ENCODE measurements around the gene MGP.

Gene MGP

DNA sequence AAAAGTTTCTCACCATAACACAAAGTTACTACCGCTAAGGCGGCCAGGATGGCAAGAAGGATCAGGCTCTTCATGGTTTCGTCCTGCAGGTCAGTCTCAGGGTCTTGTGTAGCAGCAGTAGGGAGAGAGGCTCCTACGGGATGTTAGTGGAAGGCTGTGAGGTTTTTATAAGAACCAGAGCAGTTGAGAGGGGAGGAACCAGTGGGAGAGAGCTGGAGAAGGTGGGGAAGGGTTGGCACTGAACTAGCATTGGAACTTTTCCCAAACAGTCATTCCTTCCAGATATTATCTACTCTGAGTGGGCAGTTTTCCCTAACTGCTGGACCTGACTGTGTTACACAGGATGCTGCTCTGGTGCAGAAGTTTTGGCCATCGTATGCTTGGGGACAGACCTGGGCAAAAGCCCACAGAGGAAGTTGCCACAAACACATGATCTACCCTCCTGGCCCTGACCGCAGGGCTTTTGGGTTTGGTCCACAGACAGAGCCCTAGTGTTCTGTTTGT, at the start of gene MGP:
Gene MGP (minus strand): TSS at position 137 of the 504 bp plus-strand sequence. CDS start 63 bp downstream, at position 74.
- Mint-ChIP-seq H3K4me1 (ENCODE audit: low read depth) (peaks cover 30% of the 10 kb centered on the region), H3K27me3 (peaks cover 18% of the 10 kb centered on the region), H3K36me3 (ENCODE audit: low read depth) (no peaks in the 10 kb centered on the region), H3K4me3 (peak within 1 kb of the TSS; percentile 62), H3K9me3 (peaks cover 3% of the 10 kb centered on the region), H3K27ac (no peak within 1 kb of the TSS)

DNA sequence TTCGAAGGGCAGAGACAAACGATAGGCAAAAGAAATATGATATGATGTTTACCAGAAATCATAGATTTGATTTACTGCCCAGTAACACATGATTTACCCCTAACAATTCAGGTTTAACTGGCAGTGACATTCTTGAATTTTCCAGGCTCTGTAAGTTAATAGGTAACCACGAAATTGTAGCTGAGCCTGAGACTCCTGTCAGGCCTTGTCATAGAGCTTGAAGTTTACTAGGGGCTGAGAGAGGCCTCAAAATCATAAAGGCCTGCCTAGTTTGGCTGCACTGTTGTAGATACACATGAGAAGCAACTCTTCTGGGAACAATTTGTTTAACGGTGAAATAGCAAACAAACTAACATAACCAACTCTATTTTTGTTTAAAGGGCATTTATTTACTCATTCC, 49.4 kb upstream of the MGP start:
- H3K4me3 Mint-ChIP-seq, result no peak overlapping the region
- peaks cover 42% of the 10 kb centered on the region for H3K4me1 Mint-ChIP-seq (ENCODE audit: low read depth)
- H3K9me3 Mint-ChIP-seq, result no peaks in the 10 kb centered on the region
- peaks cover 57% of the 10 kb centered on the region for H3K36me3 Mint-ChIP-seq (ENCODE audit: low read depth)
- no peak overlapping the region for H3K27ac Mint-ChIP-seq
- H3K27me3 Mint-ChIP-seq, result no peaks in the 10 kb centered on the region

DNA sequence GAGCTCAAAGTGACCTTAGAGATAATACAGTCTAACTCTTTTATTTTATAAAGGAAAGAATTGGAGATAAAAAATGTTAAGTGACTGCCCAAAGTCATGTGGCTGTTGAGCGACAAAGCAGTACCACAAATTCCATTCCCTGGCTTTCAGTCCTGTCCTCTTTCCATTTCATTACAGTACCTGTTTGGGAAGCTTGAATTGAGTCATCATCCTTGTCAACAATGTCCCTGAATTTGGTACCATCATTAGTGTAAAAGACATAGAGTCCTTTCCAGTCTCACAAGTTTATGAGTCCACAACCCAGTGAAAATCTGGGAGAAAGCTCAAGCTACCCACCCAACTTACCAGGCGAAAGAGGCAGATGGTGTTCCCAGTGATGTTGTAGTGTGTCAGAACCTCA, 48.9 kb upstream of the MGP start:
- Mint-ChIP-seq H3K27ac (no peak overlapping the region), H3K4me3 (no peak overlapping the region), H3K9me3 (no peaks in the 10 kb centered on the region), H3K27me3 (no peaks in the 10 kb centered on the region), H3K36me3 (ENCODE audit: low read depth) (peaks cover 52% of the 10 kb centered on the region), H3K4me1 (ENCODE audit: low read depth) (peaks cover 36% of the 10 kb centered on the region)

DNA sequence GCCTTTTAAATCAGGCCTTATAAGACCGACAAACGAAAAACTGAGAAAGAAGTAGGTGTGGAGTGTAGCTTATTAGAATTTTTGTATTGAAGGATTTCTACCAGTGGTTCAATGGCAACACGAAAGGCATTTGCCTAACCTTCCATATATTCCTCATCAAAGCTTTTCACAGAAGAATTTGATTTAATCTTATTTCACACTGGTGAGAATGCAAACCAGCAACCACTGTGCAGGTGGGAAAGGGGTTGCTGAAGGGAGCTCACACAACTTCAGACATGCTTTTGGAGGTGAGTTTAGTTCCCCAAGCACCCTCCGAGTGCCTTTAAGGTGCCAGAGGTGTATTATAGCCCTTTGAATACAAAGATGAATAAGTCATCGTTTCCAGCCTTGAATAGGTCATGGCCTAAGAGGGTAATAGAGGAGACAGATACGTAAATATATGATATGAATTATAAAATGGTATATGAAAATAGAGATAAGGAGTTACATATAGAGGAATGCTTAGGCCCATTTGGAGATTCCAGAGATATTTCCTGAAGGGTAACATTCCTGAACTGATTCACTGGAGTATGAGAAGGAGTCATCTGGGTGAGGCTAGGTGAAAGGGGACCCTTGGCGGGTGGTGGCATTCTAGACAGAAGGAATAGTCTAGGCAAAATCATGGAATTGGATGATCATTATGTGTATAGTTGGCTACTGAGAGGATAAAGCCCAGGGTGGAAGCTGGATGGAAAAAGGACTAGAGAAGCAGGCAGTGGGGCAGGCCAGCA, 46.3 kb upstream of the MGP start:
- H3K27ac Mint-ChIP-seq, result no peak overlapping the region
- H3K27me3 Mint-ChIP-seq, result no peaks in the 10 kb centered on the region
- no peak overlapping the region for H3K4me3 Mint-ChIP-seq
- H3K36me3 Mint-ChIP-seq (ENCODE audit: low read depth), result peaks cover 43% of the 10 kb centered on the region
- H3K4me1 Mint-ChIP-seq (ENCODE audit: low read depth), result peaks cover 14% of the 10 kb centered on the region
- no peaks in the 10 kb centered on the region for H3K9me3 Mint-ChIP-seq

DNA sequence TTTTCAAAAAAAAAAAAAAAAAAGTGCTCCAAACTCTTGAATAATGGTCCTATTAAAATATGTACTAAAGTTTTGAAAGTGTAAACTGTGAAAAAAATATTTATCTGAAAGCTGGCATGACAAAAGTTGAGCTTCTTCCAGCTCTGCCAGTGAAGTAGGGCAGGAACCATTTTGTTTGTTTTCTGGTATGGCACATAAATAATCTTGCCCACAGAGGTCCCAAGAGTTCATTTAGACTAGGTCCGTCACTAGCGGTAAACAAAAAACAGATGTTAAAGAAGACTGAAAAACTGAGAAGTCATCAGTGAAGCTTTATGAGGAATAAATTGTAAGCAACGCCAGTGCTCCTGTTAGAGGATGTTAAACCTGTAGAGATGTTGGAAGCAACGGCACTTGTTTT, 45.7 kb upstream of the MGP start:
- Mint-ChIP-seq H3K4me3 (no peak overlapping the region), H3K9me3 (no peaks in the 10 kb centered on the region), H3K36me3 (ENCODE audit: low read depth) (peaks cover 37% of the 10 kb centered on the region), H3K27ac (no peak overlapping the region), H3K4me1 (ENCODE audit: low read depth) (peaks cover 10% of the 10 kb centered on the region), H3K27me3 (no peaks in the 10 kb centered on the region)

DNA sequence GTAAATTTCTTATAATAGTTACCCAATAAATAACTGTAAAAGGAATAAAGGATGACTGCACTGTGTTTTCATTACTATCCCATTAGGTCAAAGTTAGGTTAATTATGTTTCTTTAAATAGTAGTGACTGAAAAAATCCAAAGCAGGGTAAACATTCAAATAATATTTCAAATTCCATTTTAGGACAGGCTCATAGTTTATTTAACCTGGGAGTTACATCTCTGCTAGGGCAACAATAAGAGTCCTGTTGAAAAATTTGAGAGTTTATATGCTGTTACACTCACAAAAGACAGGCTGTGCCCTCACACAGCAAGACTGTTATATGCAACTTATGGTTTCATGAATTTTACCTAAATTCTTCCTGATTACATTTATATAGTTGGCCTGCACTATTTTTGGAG, 44.6 kb upstream of the MGP start:
- peaks cover 37% of the 10 kb centered on the region for H3K36me3 Mint-ChIP-seq (ENCODE audit: low read depth)
- H3K4me1 Mint-ChIP-seq (ENCODE audit: low read depth), result peaks cover 10% of the 10 kb centered on the region
- H3K9me3 Mint-ChIP-seq, result no peaks in the 10 kb centered on the region
- no peak overlapping the region for H3K4me3 Mint-ChIP-seq
- no peaks in the 10 kb centered on the region for H3K27me3 Mint-ChIP-seq
- no peak overlapping the region for H3K27ac Mint-ChIP-seq

DNA sequence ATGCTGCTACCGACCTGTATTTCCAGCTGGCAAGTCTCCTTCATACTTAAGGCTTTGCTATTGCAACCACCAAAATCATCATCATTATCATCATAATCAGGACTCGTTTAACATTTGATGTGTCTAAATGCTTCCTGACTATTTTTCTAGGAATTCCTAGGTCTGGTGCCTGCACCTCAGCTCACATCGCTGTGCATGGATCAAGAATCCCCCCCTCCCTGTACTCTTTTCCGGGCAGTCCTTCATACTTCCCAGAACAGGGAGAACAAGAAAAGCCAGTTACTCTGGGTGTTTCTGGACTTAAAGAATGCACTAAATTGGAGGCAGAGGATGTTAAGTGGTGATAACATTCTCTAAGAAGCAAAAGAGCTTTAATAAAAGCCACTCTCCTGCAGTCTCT, 43.3 kb upstream of the MGP start:
- H3K27ac Mint-ChIP-seq, result no peak overlapping the region
- no peak overlapping the region for H3K4me3 Mint-ChIP-seq
- peaks cover 29% of the 10 kb centered on the region for H3K36me3 Mint-ChIP-seq (ENCODE audit: low read depth)
- H3K9me3 Mint-ChIP-seq, result no peaks in the 10 kb centered on the region
- peaks cover 4% of the 10 kb centered on the region for H3K4me1 Mint-ChIP-seq (ENCODE audit: low read depth)
- H3K27me3 Mint-ChIP-seq, result no peaks in the 10 kb centered on the region

DNA sequence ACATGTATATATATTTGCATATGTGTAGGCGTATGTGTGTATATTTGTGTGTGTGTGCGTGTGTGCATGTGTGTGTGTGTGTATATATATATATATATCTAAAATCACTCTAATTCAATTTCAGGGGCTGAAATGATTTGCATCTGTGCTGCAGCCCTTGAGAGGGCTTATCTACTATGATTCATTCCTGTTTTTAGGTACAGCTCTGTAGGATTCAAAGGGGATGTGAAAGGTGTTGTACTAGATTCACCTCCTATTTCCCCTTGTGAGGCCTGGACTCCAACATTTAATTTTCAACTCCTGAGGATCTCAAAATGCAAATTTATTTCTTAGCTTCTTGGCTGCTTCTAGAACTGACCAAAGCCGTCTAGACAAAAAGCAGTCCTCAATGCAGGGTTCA, 41.6 kb upstream of the MGP start:
- H3K27me3 Mint-ChIP-seq, result no peaks in the 10 kb centered on the region
- H3K4me1 Mint-ChIP-seq (ENCODE audit: low read depth), result no peaks in the 10 kb centered on the region
- H3K9me3 Mint-ChIP-seq, result no peaks in the 10 kb centered on the region
- H3K36me3 Mint-ChIP-seq (ENCODE audit: low read depth), result peaks cover 12% of the 10 kb centered on the region
- no peak overlapping the region for H3K4me3 Mint-ChIP-seq
- H3K27ac Mint-ChIP-seq, result no peak overlapping the region

DNA sequence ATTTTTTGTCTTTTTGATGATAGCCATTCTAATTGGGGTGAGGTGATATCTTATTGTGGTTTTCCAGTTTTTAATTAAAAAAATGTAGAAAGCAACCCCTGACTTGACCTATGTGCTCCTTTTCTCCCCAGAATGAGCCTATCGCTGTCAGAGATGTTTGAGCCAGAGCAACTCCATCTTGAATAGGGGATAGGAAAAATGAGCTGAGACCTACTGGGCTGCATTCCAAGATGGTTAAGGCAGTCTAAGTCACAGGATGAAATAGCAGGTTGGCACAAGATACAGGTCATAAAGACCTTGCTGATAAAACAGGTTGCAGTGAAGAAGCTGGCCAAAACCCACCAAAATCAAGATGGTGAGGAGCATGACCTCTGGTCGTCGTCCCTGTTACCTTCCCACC, 38.9 kb upstream of the MGP start:
- no peak overlapping the region for H3K27ac Mint-ChIP-seq
- H3K4me1 Mint-ChIP-seq (ENCODE audit: low read depth), result peaks cover 19% of the 10 kb centered on the region
- H3K4me3 Mint-ChIP-seq, result no peak overlapping the region
- no peaks in the 10 kb centered on the region for H3K9me3 Mint-ChIP-seq
- peaks cover 21% of the 10 kb centered on the region for H3K36me3 Mint-ChIP-seq (ENCODE audit: low read depth)
- no peaks in the 10 kb centered on the region for H3K27me3 Mint-ChIP-seq

DNA sequence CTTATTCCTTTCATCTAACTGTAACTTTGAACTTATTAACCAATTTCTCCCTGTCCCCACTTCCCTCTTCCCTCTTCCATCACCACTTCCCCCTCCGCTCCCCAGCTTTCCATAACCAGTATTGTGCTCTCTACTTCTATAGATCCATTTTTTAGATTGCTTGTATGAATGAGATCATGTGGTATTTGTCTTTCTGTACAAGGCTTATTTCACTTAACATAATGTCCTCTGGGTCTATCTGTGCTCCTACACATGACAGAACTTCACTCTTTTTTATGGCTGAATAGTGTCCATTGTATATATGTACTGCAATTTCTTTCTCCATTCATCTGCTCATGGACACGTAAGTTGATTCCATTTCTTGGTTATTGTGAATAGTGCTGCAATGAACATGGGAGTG, 38.3 kb upstream of the MGP start:
- Mint-ChIP-seq H3K36me3 (ENCODE audit: low read depth) (peaks cover 25% of the 10 kb centered on the region), H3K4me3 (no peak overlapping the region), H3K27ac (no peak overlapping the region), H3K27me3 (no peaks in the 10 kb centered on the region), H3K4me1 (ENCODE audit: low read depth) (peaks cover 22% of the 10 kb centered on the region), H3K9me3 (no peaks in the 10 kb centered on the region)

DNA sequence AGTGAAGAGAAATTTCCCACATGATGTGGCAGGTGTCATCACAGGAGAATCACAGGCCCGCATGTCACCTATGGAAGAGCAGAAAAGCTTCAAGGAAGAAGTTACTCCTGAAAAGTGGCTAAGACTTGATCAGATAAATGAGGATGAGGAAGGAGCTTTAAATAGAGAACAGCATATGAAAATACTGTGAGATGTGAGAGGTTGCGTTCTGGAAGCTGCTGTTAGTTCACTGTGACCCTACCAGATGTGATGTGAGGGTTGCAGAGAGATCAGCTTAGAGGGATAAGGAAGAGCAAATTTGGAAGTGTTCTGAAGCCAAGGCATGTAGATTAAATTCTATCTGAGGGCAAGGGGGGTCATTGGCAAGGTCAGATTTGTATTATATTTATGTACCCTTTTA, 35.6 kb upstream of the MGP start:
- H3K9me3 Mint-ChIP-seq, result no peaks in the 10 kb centered on the region
- H3K4me1 Mint-ChIP-seq (ENCODE audit: low read depth), result peaks cover 22% of the 10 kb centered on the region
- peak overlapping the region; percentile 76 for H3K27ac Mint-ChIP-seq
- H3K4me3 Mint-ChIP-seq, result no peak overlapping the region
- peaks cover 43% of the 10 kb centered on the region for H3K36me3 Mint-ChIP-seq (ENCODE audit: low read depth)
- no peaks in the 10 kb centered on the region for H3K27me3 Mint-ChIP-seq

DNA sequence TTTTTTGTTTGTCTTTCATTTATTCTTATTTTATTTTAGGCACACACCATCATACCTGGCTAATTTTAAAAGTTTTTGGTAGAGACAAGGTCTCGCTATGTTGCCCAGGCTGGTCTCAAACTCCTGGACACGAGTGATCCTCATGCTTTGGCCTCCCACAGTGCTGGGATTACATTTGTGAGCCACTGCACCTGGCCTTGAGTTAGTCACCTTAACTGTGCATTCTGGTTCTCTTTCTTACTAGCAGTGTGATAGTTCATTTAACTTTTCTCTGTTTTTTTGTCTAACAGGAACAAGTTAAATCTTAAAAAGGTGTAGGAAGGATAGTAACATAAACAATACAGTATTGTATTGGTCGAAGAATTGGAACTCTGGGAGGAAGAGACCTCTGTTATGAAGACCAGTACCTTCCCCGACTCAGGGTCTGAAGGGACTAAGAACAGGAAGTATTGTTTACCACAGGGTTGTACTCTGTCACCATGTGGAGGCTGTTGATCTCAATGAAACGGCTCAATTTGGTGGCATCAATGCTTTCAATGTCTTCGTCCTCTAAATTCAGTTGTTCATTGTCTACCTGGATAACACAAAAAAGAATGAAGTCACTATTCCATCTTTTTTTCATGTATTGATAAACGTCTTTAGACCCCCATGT, 34.9 kb upstream of the MGP start:
- peak overlapping the region; percentile 76 for H3K27ac Mint-ChIP-seq
- H3K27me3 Mint-ChIP-seq, result no peaks in the 10 kb centered on the region
- H3K4me1 Mint-ChIP-seq (ENCODE audit: low read depth), result peaks cover 25% of the 10 kb centered on the region
- no peak overlapping the region for H3K4me3 Mint-ChIP-seq
- H3K36me3 Mint-ChIP-seq (ENCODE audit: low read depth), result peaks cover 49% of the 10 kb centered on the region
- H3K9me3 Mint-ChIP-seq, result no peaks in the 10 kb centered on the region

DNA sequence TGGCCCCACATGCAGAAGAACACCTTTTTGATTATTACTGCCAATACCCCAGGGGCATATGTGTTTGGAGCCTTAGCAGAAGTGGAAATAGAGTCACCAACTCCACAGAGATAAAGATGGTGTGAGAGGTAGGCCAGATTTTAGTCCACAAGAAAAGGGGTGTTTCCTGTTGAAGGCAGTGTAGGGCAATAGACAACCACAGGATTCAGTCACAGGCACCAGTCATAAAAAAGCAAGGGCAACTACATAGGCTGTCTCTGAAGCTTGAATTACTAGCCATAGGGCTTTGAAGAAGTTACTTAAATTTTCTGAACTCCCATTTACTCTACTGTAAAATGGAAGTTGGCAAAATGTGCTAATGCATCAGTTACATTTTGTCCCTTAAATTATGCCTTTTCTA, 33.8 kb upstream of the MGP start:
- Mint-ChIP-seq H3K27me3 (no peaks in the 10 kb centered on the region), H3K27ac (no peak overlapping the region), H3K4me1 (ENCODE audit: low read depth) (peaks cover 37% of the 10 kb centered on the region), H3K36me3 (ENCODE audit: low read depth) (peaks cover 60% of the 10 kb centered on the region), H3K9me3 (no peaks in the 10 kb centered on the region), H3K4me3 (no peak overlapping the region)

DNA sequence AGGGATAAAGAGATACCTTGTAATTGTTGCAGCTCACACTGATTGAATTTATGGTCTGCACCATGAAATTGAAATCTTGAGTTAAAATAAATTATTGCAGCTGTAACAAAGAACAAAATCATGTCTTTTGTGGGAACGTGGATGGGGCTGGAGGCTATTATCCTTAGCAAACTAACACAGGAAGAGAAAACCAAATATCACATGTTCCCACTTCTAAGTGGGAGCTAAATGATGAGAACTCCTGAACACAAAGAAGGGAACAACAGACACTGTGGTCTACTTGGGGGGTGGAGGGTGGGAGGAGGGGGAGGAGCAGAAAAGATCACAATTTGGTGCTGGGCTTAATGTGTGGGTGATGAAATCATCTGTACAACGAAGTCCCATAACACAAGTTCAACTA, 30.1 kb upstream of the MGP start:
- Mint-ChIP-seq H3K4me3 (no peak overlapping the region), H3K27ac (no peak overlapping the region), H3K4me1 (ENCODE audit: low read depth) (peaks cover 47% of the 10 kb centered on the region), H3K9me3 (no peaks in the 10 kb centered on the region), H3K27me3 (no peaks in the 10 kb centered on the region), H3K36me3 (ENCODE audit: low read depth) (peaks cover 70% of the 10 kb centered on the region)

DNA sequence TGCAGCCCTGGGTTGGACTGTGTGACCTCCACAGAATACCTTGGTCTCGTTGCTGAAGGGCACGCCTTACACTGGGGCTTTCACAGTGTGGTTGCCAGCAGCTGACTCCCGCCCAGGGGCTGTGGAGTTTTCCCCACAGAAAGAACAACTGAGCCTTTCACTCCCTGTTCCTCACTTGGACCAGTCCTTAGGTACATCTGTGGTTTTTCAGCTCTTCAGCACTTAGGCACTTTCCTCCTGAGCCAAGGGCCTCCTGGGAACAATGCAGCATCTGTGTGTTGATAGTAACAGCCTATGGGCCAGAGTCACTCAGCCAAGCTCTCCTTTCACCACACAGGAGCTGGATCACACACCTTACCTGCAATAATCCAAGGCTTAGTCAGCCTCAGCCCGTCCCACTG, 27.7 kb upstream of the MGP start:
- Mint-ChIP-seq H3K4me3 (no peak overlapping the region), H3K36me3 (ENCODE audit: low read depth) (peaks cover 54% of the 10 kb centered on the region), H3K27me3 (no peaks in the 10 kb centered on the region), H3K4me1 (ENCODE audit: low read depth) (peaks cover 53% of the 10 kb centered on the region), H3K9me3 (peaks cover 1% of the 10 kb centered on the region), H3K27ac (no peak overlapping the region)

All from stimulated activated naive CD8-positive, alpha-beta T cell treated with anti-CD3 and anti-CD28 coated beads, Interleukin-15, Interleukin-2, amounts not matched to agents 100 ng/mL and 50 ng/mL, for 24 hours (primary cell).